HepG2 (cell line): ENCODE measurements around the gene SRSF3. TPM values are rescaled to one million over a fixed set of nuclear protein-coding genes. Genes with fewer than 3 reads are reported as not detected.

ENCODE experiments used
- ATF7 ChIP-seq, 2 experiments: fragments of 450-650 bp in 1 of 2; sonication (generic) in 1 of 2; formaldehyde crosslinking in 1 of 2; IDR thresholded peaks; 2 replicates each; pipeline versions ENCODE4 v1.4.0 to v1.6.1; 2016 to 2020; ENCODE audit warnings: antibody characterized with exemption in 1 of 2, mild to moderate bottlenecking in 1 of 2, missing genetic modification reagents in 1 of 2
- CBX1 ChIP-seq: IDR thresholded peaks from one replicate; pipeline ENCODE4 v1.6.1; 2016; ENCODE audit warnings: antibody characterized with exemption, low read depth
- CHD2 ChIP-seq: IDR thresholded peaks from 2 replicates; pipeline ENCODE4 v1.6.1; 2011; ENCODE audit warnings: low read depth, low read length, improper control_type of control experiment
- JARID2 ChIP-seq: sonication (generic); formaldehyde crosslinking; IDR thresholded peaks from 2 replicates; pipeline ENCODE4 v1.8.1; 2023; ENCODE audit warnings: missing genetic modification reagents, inconsistent platforms; ENCODE audit not compliant: insufficient replicate concordance
- MEIS2 ChIP-seq: sonication (generic); formaldehyde crosslinking; IDR thresholded peaks from 2 replicates; pipeline ENCODE4 v1.9.0; 2021; ENCODE audit warnings: mild to moderate bottlenecking, missing genetic modification reagents
- NCOA1 ChIP-seq: sonication (generic); formaldehyde crosslinking; IDR thresholded peaks from 2 replicates; pipeline ENCODE4 v1.9.0; 2021; ENCODE audit warnings: missing genetic modification reagents
- NCOA2 ChIP-seq: sonication (generic); formaldehyde crosslinking; IDR thresholded peaks from 2 replicates; pipeline ENCODE4 v1.8.0; 2022; ENCODE audit warnings: inconsistent platforms
- PITX1 ChIP-seq: sonication (generic); formaldehyde crosslinking; IDR thresholded peaks from 2 replicates; pipeline ENCODE4 v1.5.1; 2020; ENCODE audit warnings: mild to moderate bottlenecking, missing genetic modification reagents
- RARG ChIP-seq: sonication (generic); formaldehyde crosslinking; IDR thresholded peaks from 2 replicates; pipeline ENCODE4 v1.4.0; 2020; ENCODE audit warnings: low read depth, mild to moderate bottlenecking, missing genetic modification reagents
- RBM39 ChIP-seq: fragments of 200-400 bp; formaldehyde crosslinking; IDR thresholded peaks from one replicate; pipeline ENCODE4 v1.6.1; 2018; ENCODE audit warnings: antibody characterized with exemption, mild to moderate bottlenecking, low read depth, low read length; ENCODE audit not compliant: poor library complexity, severe bottlenecking
- SP4 ChIP-seq: sonication (generic); formaldehyde crosslinking; IDR thresholded peaks from 2 replicates; pipeline ENCODE4 v1.8.1; 2023; ENCODE audit warnings: mild to moderate bottlenecking, missing genetic modification reagents
- TRIM22 ChIP-seq: fragments of 450-650 bp; IDR thresholded peaks from 2 replicates; pipeline ENCODE4 v1.6.1; 2017
- YY1 ChIP-seq: IDR thresholded peaks from 2 replicates; pipeline ENCODE4 v1.6.1; 2011; ENCODE audit warnings: low read length, low read depth, moderate library complexity, mild to moderate bottlenecking; ENCODE audit not compliant: insufficient read depth, insufficient replicate concordance
- ZNF331 ChIP-seq: sonication (generic); formaldehyde crosslinking; IDR thresholded peaks from 2 replicates; pipeline ENCODE4 v1.4.0; 2020; ENCODE audit warnings: missing genetic modification reagents
- ZNF569 ChIP-seq: sonication (generic); formaldehyde crosslinking; IDR thresholded peaks from 2 replicates; pipeline ENCODE4 v1.5.0; 2020; ENCODE audit warnings: mild to moderate bottlenecking, missing genetic modification reagents, moderate library complexity, borderline replicate concordance
- ZNF710 ChIP-seq: sonication (generic); formaldehyde crosslinking; IDR thresholded peaks from 2 replicates; pipeline ENCODE4 v1.5.0; 2020; ENCODE audit warnings: mild to moderate bottlenecking, missing genetic modification reagents, borderline replicate concordance
- polyA plus RNA-seq, 8 experiments: library from polyadenylated mRNA; depleted of rRNA in 3 of 8; stranded (reverse) in 7 of 8; unstranded in 1 of 8; fragments of >200 nt; fragmentation: Illumina TruSeq in 4 of 8; extraction: Trizol in 4 of 8; gene quantifications; 2 replicates each; pipeline versions ENCODE4 v1.2.1 to v1.2.3, GENCODE V29; 2011 to 2016; ENCODE audit warnings: low read depth in 4 of 8, missing spikeins in 1 of 8, mixed read lengths in 1 of 8; ENCODE audit not compliant: insufficient read depth in 1 of 8
- total RNA-seq, 5 experiments: library from RNA; depleted of rRNA; stranded (reverse); fragments of >200 nt; fragmentation: Illumina TruSeq; extraction: Trizol; gene quantifications; 2 replicates each; pipeline ENCODE4 v1.2.3, GENCODE V29; 2016; ENCODE audit warnings: low read depth in 1 of 5
- TF ChIP-seq, protein P1 (sequence below): sonication (generic); formaldehyde crosslinking; IDR thresholded peaks from 2 replicates; pipeline ENCODE4 v1.4.0; 2020; ENCODE audit warnings: missing genetic modification reagents; ENCODE audit errors: not compliant biosample characterization
- TF ChIP-seq, protein P2 (sequence below): IDR thresholded peaks from 2 replicates; pipeline ENCODE4 v1.6.1; 2016
- TF ChIP-seq, protein P3 (sequence below): sonication (generic); formaldehyde crosslinking; IDR thresholded peaks from 2 replicates; pipeline ENCODE4 v1.5.0; 2020; ENCODE audit warnings: mild to moderate bottlenecking, missing genetic modification reagents

The SRSF3 gene
- total and polyA plus RNA-seq, 2 of the 13 experiments (the other 11 are each of a cell fraction or from before 2014, with no cell fraction given), result 206 to 684 TPM

DNA sequence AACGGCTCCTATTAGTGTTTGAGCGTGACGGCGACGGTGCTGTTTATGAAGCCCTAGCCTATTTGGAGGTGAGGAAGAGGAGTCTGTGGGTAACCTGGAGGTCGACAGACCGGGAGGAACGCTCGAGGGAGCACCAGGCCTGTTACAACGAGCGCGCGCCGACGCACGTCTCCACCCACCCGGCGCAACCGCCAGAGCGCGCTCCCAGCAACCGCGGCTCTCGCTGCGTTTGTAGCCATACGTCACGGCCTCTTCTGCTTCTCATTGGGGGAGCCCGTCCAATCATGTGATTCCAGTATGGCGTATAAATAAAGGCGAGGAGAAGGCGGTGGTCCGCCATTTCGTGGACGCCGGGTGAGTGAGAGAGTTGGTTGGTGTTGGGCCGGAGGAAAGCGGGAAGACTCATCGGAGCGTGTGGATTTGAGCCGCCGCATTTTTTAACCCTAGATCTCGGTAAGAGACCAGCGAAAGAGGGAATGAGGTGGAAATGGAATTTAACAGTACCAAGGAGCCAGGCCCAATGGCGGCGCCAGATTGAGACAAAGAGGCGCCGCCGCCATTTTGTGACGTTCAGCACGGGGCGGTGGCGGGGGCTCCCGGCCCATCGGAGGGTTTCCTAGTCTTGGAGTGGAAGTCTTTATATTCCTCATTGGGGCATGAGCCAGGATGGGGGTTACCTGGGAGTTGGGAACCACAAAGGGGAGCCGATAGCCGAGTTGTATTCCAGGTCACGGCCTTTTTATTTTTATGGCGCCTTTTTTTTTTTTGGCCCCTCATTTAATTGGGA is at the start of gene SRSF3 (continued):
- TF ChIP-seq TRIM22 (no peak), ATF7 (IDR thresholded peaks at IDR 0.05) (peak; percentile 40), ATF7 (CRISPR knock-in tag; IDR thresholded peaks at IDR 0.05) (0 out of 2 replicates have a peak, but pooled peaks have one; percentile 63), CHD2 (no peak), CBX1 (no peak), RBM39 (peak; percentile 98), ZNF710 (CRISPR knock-in tag) (no peak; the same call in 1 of the 2 replicates), SP4 (CRISPR knock-in tag) (peak; percentile 76), MEIS2 (CRISPR knock-in tag) (no peak; the same call in none of the 2 replicates), NCOA1 (CRISPR knock-in tag) (0 out of 2 replicates have a peak, but pooled peaks have one; percentile 40), YY1 (peak; percentile 99), NCOA2 (CRISPR knock-in tag) (peak; percentile 72), RARG (CRISPR knock-in tag) (no peak), PITX1 (peak; percentile 80), JARID2 (CRISPR knock-in tag) (peak; percentile 99), ZNF569 (CRISPR knock-in tag) (0 out of 2 replicates have a peak, but pooled peaks have one; percentile 76), ZNF331 (CRISPR knock-in tag) (peak; percentile 91)
- TF ChIP-seq, protein P1, sequence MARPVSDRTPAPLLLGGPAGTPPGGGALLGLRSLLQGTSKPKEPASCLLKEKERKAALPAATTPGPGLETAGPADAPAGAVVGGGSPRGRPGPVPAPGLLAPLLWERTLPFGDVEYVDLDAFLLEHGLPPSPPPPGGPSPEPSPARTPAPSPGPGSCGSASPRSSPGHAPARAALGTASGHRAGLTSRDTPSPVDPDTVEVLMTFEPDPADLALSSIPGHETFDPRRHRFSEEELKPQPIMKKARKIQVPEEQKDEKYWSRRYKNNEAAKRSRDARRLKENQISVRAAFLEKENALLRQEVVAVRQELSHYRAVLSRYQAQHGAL (CRISPR knock-in tag), result peak; percentile 5
- TF ChIP-seq, protein P2, sequence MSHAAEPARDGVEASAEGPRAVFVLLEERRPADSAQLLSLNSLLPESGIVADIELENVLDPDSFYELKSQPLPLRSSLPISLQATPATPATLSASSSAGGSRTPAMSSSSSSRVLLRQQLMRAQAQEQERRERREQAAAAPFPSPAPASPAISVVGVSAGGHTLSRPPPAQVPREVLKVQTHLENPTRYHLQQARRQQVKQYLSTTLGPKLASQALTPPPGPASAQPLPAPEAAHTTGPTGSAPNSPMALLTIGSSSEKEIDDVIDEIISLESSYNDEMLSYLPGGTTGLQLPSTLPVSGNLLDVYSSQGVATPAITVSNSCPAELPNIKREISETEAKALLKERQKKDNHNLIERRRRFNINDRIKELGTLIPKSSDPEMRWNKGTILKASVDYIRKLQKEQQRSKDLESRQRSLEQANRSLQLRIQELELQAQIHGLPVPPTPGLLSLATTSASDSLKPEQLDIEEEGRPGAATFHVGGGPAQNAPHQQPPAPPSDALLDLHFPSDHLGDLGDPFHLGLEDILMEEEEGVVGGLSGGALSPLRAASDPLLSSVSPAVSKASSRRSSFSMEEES, result peak; percentile 86
- TF ChIP-seq, protein P3, sequence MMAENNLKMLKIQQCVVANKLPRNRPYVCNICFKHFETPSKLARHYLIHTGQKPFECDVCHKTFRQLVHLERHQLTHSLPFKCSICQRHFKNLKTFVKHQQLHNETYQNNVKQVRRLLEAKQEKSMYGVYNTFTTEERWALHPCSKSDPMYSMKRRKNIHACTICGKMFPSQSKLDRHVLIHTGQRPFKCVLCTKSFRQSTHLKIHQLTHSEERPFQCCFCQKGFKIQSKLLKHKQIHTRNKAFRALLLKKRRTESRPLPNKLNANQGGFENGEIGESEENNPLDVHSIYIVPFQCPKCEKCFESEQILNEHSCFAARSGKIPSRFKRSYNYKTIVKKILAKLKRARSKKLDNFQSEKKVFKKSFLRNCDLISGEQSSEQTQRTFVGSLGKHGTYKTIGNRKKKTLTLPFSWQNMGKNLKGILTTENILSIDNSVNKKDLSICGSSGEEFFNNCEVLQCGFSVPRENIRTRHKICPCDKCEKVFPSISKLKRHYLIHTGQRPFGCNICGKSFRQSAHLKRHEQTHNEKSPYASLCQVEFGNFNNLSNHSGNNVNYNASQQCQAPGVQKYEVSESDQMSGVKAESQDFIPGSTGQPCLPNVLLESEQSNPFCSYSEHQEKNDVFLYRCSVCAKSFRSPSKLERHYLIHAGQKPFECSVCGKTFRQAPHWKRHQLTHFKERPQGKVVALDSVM (CRISPR knock-in tag), result no peak; the same call in 1 of the 2 replicates
